Tibial nerve (tissue), 4 donors: ENCODE data around the gene RELA. TPM values are rescaled to one million over a fixed set of nuclear protein-coding genes. Genes with fewer than 3 reads are reported as not detected.

ENCODE experiments used
- DNase-seq, 2 donors: peaks; one replicate each; pipeline ENCODE4 v3.0.0-alpha.2; 2019; ENCODE audit warnings: low spot score in 2 of 2
- H3K27ac ChIP-seq, 4 donors: fragments of 200-600 bp; sonication (generic) in 3 of 4; one replicate each; pipeline ENCODE4 v1.5.1; 2017 to 2019; ENCODE audit warnings: mild to moderate bottlenecking in 1 of 4
- H3K27me3 ChIP-seq, 2 donors: fragments of 200-600 bp; sonication (generic) in 1 of 2; one replicate each; pipeline versions ENCODE4 v1.5.1 to v1.6.0; 2017 to 2019
- H3K36me3 ChIP-seq, 3 donors: fragments of 200-600 bp; sonication (generic); one replicate each; pipeline ENCODE4 v1.5.1; 2018 to 2019
- H3K4me1 ChIP-seq, 4 donors: fragments of 200-600 bp; sonication (generic) in 3 of 4; one replicate each; pipeline ENCODE4 v1.5.1; 2017 to 2019
- H3K4me3 ChIP-seq, 4 donors: fragments of 200-600 bp; sonication (generic) in 3 of 4; one replicate each; pipeline ENCODE4 v1.5.1; 2017 to 2019; ENCODE audit warnings: mild to moderate bottlenecking in 1 of 4, moderate library complexity in 1 of 4
- H3K9me3 ChIP-seq, 4 donors: fragments of 200-600 bp; sonication (generic) in 3 of 4; one replicate each; pipeline ENCODE4 v1.5.1; 2017 to 2019
- CTCF ChIP-seq, 5 experiments: fragments of 200-600 bp in 3 of 5; fragments of 450-650 bp in 2 of 5; sonication (generic) in 3 of 5; IDR thresholded peaks; one replicate each; pipeline ENCODE4 v1.5.1; 2016 to 2019; ENCODE audit warnings: antibody characterized with exemption in 5 of 5, mild to moderate bottlenecking in 3 of 5, moderate library complexity in 2 of 5
- EP300 ChIP-seq, 2 donors: sonication (generic); formaldehyde crosslinking; IDR thresholded peaks; one replicate each; pipeline ENCODE4 v1.6.1; 2017; ENCODE audit warnings: antibody characterized with exemption in 2 of 2, mild to moderate bottlenecking in 1 of 2
- POLR2A ChIP-seq, 2 donors: fragments of 450-650 bp; IDR thresholded peaks; one replicate each; pipeline ENCODE4 v1.6.1; 2017; ENCODE audit warnings: antibody characterized with exemption in 2 of 2, mild to moderate bottlenecking in 2 of 2, moderate library complexity in 2 of 2
- WGBS, 2 donors: methylation state at CpG; one replicate each; pipeline ENCODE4 v1.1.5; 2018; 5-methylcytosine and 5-hydroxymethylcytosine counted together
- total RNA-seq, 4 donors: library from RNA; depleted of rRNA; stranded (reverse); fragments of >200 nt; gene quantifications; one replicate each; pipeline ENCODE4 v1.1.0, GENCODE V29; 2016

RELA gene
- total RNA-seq, 4 donors from 2014 or later: 44.6 to 70.8 (median 51.7) TPM

- Histone ChIP-seq H3K27me3 (no peaks in the 10 kb centered on the region), H3K9me3 (no peaks in the 10 kb centered on the region), H3K4me1 (peaks cover 0 to 7% (median 2%) of the 10 kb centered on the region in 4 donors), H3K36me3 (peaks cover 15 to 100% (median 42%) of the 10 kb centered on the region in 3 donors), H3K27ac (no peak overlapping the region), H3K4me3 (no peak overlapping the region)
- DNase-seq: no peak
- TF ChIP-seq CTCF (IDR thresholded peaks at IDR 0.05) (no peak), EP300 (IDR thresholded peaks at IDR 0.05) (no peak), POLR2A (IDR thresholded peaks at IDR 0.05) (no peak)
- 79 to 83% methylated on average over 24 to 26 of the region's 30 CpGs for WGBS, 2 donors
These were observed 37.6 kb downstream of the RELA start for GRCh38 chr11:65624931-65625627.

DNA sequence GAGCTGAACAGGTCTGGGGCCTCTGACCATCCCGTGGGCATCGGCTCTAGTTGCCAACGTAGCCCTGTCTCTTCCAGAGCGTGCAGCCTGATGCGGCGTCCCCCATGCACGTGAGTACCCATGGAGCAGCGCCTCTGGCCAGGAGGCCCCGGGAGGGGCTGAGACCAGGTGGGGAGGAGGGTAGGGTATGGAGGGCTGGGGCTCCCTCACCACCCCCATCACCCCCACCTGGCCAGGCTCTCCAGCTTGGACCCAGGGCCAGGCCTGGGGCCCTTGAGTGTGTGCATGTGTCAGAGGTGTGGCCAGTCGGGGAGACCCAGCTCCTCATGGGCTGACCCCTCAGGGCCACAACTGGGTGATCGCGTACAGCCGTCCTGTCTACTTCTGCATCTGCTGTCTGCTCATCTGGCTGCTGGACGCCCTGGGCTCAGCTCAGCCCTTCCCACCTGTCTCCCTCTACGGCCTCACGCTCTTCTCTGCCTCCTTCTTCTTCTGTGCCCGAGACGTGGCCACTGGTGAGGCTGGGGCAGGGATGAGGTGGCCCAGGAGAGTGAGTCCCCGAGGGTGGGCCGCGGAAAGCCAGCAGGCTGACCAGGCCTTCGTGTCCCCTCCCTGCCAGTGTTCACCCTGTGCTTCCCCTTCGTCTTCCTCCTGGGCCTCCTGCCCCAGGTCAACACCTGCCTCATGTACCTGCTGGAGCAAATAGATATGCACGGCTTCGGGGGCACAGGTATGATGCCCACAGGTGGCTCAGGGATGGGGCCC lies 38.7 kb downstream of the RELA start:
- H3K27ac ChIP-seq: no peak overlapping the region
- no peak for DNase-seq
- TF ChIP-seq POLR2A (IDR thresholded peaks at IDR 0.05): no peak
- no peak for TF ChIP-seq EP300 (IDR thresholded peaks at IDR 0.05)
- TF ChIP-seq CTCF (IDR thresholded peaks at IDR 0.05): no peak
- H3K27me3 ChIP-seq: no peaks in the 10 kb centered on the region
- peaks cover 7 to 100% (median 44%) of the 10 kb centered on the region in 3 donors for H3K36me3 ChIP-seq
- peaks cover 0 to 10% (median 2%) of the 10 kb centered on the region in 4 donors for H3K4me1 ChIP-seq
- WGBS, 2 donors: 86 to 92% methylated on average over 17 to 25 of the region's 25 CpGs
- H3K9me3 ChIP-seq: no peaks in the 10 kb centered on the region
- no peak overlapping the region for H3K4me3 ChIP-seq

DNA sequence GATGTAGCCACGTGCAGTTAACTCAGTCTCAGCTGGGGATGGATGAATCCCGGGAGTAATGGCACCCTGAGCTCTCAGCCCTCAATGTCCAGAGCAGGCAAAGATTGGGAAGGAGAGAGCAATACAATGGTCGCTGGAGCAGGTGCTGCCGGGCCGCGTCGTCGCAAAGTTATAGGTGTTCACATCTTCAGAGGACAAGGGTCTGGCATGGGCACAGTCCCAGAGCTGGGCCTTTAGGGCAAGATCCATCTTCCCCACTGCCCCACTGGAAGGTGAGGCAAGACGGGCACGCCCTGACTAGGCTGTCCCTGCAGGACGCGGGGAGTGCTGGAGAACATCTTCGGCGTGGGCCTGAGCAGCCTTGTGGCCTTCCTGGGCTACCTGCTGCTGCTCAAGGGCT lies 39.5 kb downstream of the RELA start:
- 79 to 82% methylated on average over 10 to 14 of the region's 14 CpGs for WGBS, 2 donors
- Histone ChIP-seq H3K36me3 (peaks cover 6 to 100% (median 49%) of the 10 kb centered on the region in 3 donors), H3K27me3 (no peaks in the 10 kb centered on the region), H3K9me3 (no peaks in the 10 kb centered on the region), H3K4me1 (peaks cover 0 to 18% (median 2%) of the 10 kb centered on the region in 4 donors), H3K4me3 (no peak overlapping the region), H3K27ac (no peak overlapping the region)
- TF ChIP-seq EP300 (IDR thresholded peaks at IDR 0.05): no peak
- no peak for TF ChIP-seq CTCF (IDR thresholded peaks at IDR 0.05)
- no peak for TF ChIP-seq POLR2A (IDR thresholded peaks at IDR 0.05)
- DNase-seq: no peak

GRCh38 chr11:65622011-65622410 lies 40.7 kb downstream of the RELA start:
- WGBS, 2 donors: 83 to 88% methylated on average over 13 to 16 of the region's 16 CpGs
- DNase-seq: no peak
- H3K27ac ChIP-seq: no peak overlapping the region
- H3K27me3 ChIP-seq: no peaks in the 10 kb centered on the region
- no peak overlapping the region for H3K4me3 ChIP-seq
- H3K9me3 ChIP-seq: no peaks in the 10 kb centered on the region
- TF ChIP-seq CTCF (IDR thresholded peaks at IDR 0.05): no peak
- TF ChIP-seq EP300 (IDR thresholded peaks at IDR 0.05): no peak
- TF ChIP-seq POLR2A (IDR thresholded peaks at IDR 0.05): no peak
- peaks cover 0 to 30% (median 4%) of the 10 kb centered on the region in 4 donors for H3K4me1 ChIP-seq
- H3K36me3 ChIP-seq: peaks cover 0 to 100% (median 49%) of the 10 kb centered on the region in 3 donors

DNA sequence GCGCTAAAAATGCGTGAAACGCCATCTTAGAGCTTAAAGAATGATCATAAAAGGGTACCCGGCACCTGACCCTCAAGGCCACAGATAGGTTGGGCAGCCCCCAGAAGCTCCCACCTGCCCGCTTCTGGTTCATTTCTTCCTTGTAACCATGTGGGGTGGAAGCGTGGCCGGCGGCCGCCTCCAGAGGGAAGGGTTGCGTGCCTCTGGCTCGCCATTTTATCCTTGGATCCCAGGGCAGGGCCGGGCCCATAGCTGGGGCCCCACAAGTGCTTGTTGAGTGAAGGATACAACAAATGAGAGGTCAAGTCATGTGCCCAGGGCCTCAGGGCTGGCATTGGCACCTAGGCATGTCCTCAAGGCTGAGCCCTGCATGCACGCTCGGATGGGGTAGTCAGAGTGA lies 41.3 kb downstream of the RELA start:
- H3K27ac ChIP-seq: no peak overlapping the region
- H3K36me3 ChIP-seq: peaks cover 0 to 97% (median 44%) of the 10 kb centered on the region in 3 donors
- H3K4me1 ChIP-seq: peaks cover 0 to 35% (median 10%) of the 10 kb centered on the region in 4 donors
- no peaks in the 10 kb centered on the region for H3K9me3 ChIP-seq
- DNase-seq: no peak
- H3K27me3 ChIP-seq: no peaks in the 10 kb centered on the region
- 91 to 94% methylated on average over 14 of the region's 14 CpGs for WGBS, 2 donors
- TF ChIP-seq CTCF (IDR thresholded peaks at IDR 0.05) (no peak), POLR2A (IDR thresholded peaks at IDR 0.05) (no peak), EP300 (IDR thresholded peaks at IDR 0.05) (no peak)
- H3K4me3 ChIP-seq: no peak overlapping the region
